Measurements from ENCODE around the gene KCND2. TPM values are rescaled to one million over a fixed set of nuclear protein-coding genes. Genes with fewer than 3 reads are reported as not detected.

KCND2 gene
- total RNA-seq, 1 donor from 2014 or later: 0.46 TPM

DNA sequence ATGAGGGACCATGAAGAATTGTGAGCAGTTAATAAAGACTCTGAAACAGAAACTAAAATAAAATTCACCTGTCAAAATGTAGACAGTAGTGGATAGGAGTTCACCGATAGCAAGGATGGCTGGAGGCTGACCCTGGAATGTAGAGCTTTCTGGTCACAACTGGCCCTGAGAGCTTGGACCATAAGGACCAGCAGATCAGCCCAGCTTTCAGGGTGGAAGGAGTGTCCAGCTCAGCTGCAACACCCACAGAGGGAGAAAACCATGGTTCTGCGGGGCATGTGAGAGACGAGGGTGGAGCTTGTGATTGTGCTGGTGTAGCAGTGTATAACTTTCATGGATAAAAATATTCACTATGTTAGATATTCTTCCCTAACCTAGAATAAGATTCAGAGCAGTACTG is 199.9 kb downstream of the KCND2 start:
- no peak for DNase-seq (ENCODE audit: extremely low spot score, unreplicated experiment)
- Mint-ChIP-seq H3K27ac (ENCODE audit: unreplicated experiment) (no peak overlapping the region), H3K36me3 (ENCODE audit: unreplicated experiment) (no peaks in the 10 kb centered on the region), H3K9me3 (ENCODE audit: unreplicated experiment) (no peaks in the 10 kb centered on the region), H3K27me3 (ENCODE audit: unreplicated experiment) (peaks cover 2% of the 10 kb centered on the region), H3K4me1 (ENCODE audit: unreplicated experiment) (no peaks in the 10 kb centered on the region), H3K4me3 (ENCODE audit: unreplicated experiment) (no peak overlapping the region)
- TF ChIP-seq, protein P1, sequence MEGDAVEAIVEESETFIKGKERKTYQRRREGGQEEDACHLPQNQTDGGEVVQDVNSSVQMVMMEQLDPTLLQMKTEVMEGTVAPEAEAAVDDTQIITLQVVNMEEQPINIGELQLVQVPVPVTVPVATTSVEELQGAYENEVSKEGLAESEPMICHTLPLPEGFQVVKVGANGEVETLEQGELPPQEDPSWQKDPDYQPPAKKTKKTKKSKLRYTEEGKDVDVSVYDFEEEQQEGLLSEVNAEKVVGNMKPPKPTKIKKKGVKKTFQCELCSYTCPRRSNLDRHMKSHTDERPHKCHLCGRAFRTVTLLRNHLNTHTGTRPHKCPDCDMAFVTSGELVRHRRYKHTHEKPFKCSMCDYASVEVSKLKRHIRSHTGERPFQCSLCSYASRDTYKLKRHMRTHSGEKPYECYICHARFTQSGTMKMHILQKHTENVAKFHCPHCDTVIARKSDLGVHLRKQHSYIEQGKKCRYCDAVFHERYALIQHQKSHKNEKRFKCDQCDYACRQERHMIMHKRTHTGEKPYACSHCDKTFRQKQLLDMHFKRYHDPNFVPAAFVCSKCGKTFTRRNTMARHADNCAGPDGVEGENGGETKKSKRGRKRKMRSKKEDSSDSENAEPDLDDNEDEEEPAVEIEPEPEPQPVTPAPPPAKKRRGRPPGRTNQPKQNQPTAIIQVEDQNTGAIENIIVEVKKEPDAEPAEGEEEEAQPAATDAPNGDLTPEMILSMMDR (IDR thresholded peaks at IDR 0.05): no peak

DNA sequence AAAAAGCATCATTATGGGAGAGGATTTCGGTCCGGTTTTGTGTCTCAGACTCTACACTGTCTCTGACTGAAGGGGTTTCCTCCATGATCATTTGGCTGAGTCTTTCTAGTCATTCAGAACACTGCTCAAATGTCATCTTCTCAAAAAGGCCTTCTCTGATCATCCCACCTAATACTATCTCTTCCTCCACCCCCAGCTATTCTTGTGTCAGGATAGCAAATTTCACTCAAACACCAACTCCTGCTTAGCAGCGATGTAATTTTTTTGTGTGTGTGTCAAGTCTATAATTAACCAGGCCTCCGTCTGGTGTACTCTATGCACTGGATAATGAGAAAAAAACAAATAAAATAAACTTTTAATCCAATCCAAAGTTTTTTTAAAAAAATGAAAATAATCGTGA is 200.4 kb downstream of the KCND2 start:
- Mint-ChIP-seq H3K27me3 (ENCODE audit: unreplicated experiment) (peaks cover 2% of the 10 kb centered on the region), H3K27ac (ENCODE audit: unreplicated experiment) (no peak overlapping the region), H3K4me3 (ENCODE audit: unreplicated experiment) (no peak overlapping the region), H3K4me1 (ENCODE audit: unreplicated experiment) (no peaks in the 10 kb centered on the region), H3K9me3 (ENCODE audit: unreplicated experiment) (no peaks in the 10 kb centered on the region), H3K36me3 (ENCODE audit: unreplicated experiment) (no peaks in the 10 kb centered on the region)
- TF ChIP-seq, protein P1 (IDR thresholded peaks at IDR 0.05): no peak
- DNase-seq (ENCODE audit: extremely low spot score, unreplicated experiment): no peak

DNA sequence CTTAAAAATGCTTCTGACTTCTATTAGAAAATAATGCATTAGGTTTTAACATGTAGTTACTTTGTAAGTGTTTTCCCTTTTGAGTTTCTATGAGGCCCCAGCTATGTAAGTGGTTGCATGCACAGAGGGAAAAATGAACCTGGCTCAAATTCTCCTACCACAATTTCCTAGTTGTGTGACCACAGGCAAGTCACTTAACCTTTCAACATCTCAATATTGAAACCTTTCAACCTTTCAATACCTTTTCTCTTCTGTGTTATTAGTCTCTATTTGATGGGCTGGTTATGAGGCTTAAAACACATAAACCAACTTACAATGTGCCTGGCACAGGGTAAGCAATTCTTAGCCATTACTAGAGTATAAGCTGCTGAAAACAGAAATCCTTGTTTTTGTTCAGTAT is 203.0 kb downstream of the KCND2 start:
- no peaks in the 10 kb centered on the region for H3K36me3 Mint-ChIP-seq (ENCODE audit: unreplicated experiment)

DNA sequence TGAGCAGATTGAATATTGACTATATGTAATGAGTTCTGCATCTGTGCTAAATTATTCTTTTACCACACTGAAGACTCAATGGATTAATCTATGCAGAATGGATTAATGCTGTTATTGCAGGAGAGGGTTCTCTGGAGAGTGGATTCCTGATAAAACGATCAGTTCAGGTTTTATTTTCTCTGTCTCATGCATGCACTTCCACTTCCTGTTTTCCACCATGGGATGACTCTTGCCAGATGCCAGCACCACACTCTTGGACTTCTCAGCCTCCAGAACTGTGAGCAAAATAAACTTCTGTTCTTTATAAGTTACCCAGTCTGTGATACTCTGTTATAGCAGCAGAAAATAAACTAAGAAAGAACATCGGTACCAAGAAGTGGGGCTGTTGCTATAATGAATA is 207.5 kb downstream of the KCND2 start:
- no peaks in the 10 kb centered on the region for H3K27me3 Mint-ChIP-seq (ENCODE audit: unreplicated experiment)
- H3K27ac Mint-ChIP-seq (ENCODE audit: unreplicated experiment): no peak overlapping the region
- H3K4me1 Mint-ChIP-seq (ENCODE audit: unreplicated experiment): no peaks in the 10 kb centered on the region
- H3K4me3 Mint-ChIP-seq (ENCODE audit: unreplicated experiment): no peak overlapping the region
- TF ChIP-seq, protein P1 (IDR thresholded peaks at IDR 0.05): no peak
- no peak for DNase-seq (ENCODE audit: extremely low spot score, unreplicated experiment)
- H3K9me3 Mint-ChIP-seq (ENCODE audit: unreplicated experiment): no peaks in the 10 kb centered on the region
- no peaks in the 10 kb centered on the region for H3K36me3 Mint-ChIP-seq (ENCODE audit: unreplicated experiment)

More for the DNA sequence above, 203.0 kb downstream of the KCND2 start:
- Mint-ChIP-seq H3K9me3 (ENCODE audit: unreplicated experiment) (no peaks in the 10 kb centered on the region), H3K27me3 (ENCODE audit: unreplicated experiment) (no peaks in the 10 kb centered on the region), H3K4me1 (ENCODE audit: unreplicated experiment) (no peaks in the 10 kb centered on the region), H3K27ac (ENCODE audit: unreplicated experiment) (no peak overlapping the region), H3K4me3 (ENCODE audit: unreplicated experiment) (no peak overlapping the region)
- TF ChIP-seq, protein P1 (IDR thresholded peaks at IDR 0.05): no peak
- DNase-seq (ENCODE audit: extremely low spot score, unreplicated experiment): no peak

DNA sequence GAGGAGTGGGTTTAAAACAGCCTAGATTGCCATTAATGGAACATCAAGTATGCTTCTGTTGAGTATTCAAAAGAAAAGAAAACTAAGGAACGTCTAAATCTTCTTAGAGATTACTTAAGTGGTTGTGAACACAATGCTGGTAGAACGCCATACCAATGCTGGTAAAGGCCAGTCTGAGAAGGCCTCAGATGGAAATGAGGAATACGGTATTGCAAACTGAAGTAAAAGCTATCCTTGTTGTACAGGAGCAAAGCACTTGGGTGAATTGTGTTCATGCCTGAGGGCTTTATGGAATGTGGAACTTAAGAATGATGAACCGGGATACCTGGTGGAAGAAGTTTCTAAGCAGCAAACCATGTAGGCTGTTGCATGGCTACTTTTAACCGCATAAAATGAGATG is 208.0 kb downstream of the KCND2 start:
- H3K4me1 Mint-ChIP-seq (ENCODE audit: unreplicated experiment): no peaks in the 10 kb centered on the region
- no peaks in the 10 kb centered on the region for H3K36me3 Mint-ChIP-seq (ENCODE audit: unreplicated experiment)
- no peaks in the 10 kb centered on the region for H3K27me3 Mint-ChIP-seq (ENCODE audit: unreplicated experiment)
- no peak overlapping the region for H3K27ac Mint-ChIP-seq (ENCODE audit: unreplicated experiment)
- H3K9me3 Mint-ChIP-seq (ENCODE audit: unreplicated experiment): no peaks in the 10 kb centered on the region
- TF ChIP-seq, protein P1 (IDR thresholded peaks at IDR 0.05): no peak
- H3K4me3 Mint-ChIP-seq (ENCODE audit: unreplicated experiment): no peak overlapping the region
- DNase-seq (ENCODE audit: extremely low spot score, unreplicated experiment): no peak

All from osteocyte (in vitro differentiated cells).